Neuronal stem cell (in vitro differentiated cells): ENCODE measurements around the gene SUGCT.

ENCODE experiments used
- DNase-seq: peaks from one replicate; pipeline ENCODE4 v3.0.0-alpha.2; 2013; ENCODE audit warnings: low spot score
- H2AFZ ChIP-seq: one replicate; pipeline ENCODE4 v1.6.1; 2013; ENCODE audit warnings: mild to moderate bottlenecking, low read length, inconsistent platforms
- H2AK5ac ChIP-seq: 2 replicates; pipeline ENCODE4 v1.6.1; 2013; ENCODE audit warnings: low read depth, mild to moderate bottlenecking, inconsistent platforms, low read length, moderate library complexity, mixed read lengths
- H2BK120ac ChIP-seq: 2 replicates; pipeline ENCODE4 v1.6.1; 2013; ENCODE audit warnings: low read depth, mild to moderate bottlenecking, inconsistent platforms, low read length, moderate library complexity, mixed read lengths
- H2BK12ac ChIP-seq: one replicate; pipeline ENCODE4 v1.6.1; 2013; ENCODE audit warnings: low read length, inconsistent platforms
- H2BK15ac ChIP-seq: 2 replicates; pipeline ENCODE4 v1.6.1; 2013; ENCODE audit warnings: mild to moderate bottlenecking, low read length, inconsistent platforms, mixed read lengths
- H2BK5ac ChIP-seq: one replicate; pipeline ENCODE4 v1.6.1; 2013; ENCODE audit warnings: inconsistent platforms, mild to moderate bottlenecking, low read length, moderate library complexity
- H3K14ac ChIP-seq: one replicate; pipeline ENCODE4 v1.6.1; 2013; ENCODE audit warnings: low read length, inconsistent platforms
- H3K18ac ChIP-seq: 2 replicates; pipeline ENCODE4 v1.6.1; 2013; ENCODE audit warnings: low read length, inconsistent platforms
- H3K23ac ChIP-seq: 2 replicates; pipeline ENCODE4 v1.6.1; 2013; ENCODE audit warnings: low read depth, mild to moderate bottlenecking, mixed read lengths, low read length, inconsistent platforms; ENCODE audit not compliant: poor library complexity
- H3K27ac ChIP-seq: replicated peaks from 3 replicates; pipeline ENCODE4 v1.5.1; 2013; ENCODE audit warnings: low read length, inconsistent platforms
- H3K27me3 ChIP-seq, 3 experiments: 2 replicates each; pipeline ENCODE4 v1.6.1; 2013; ENCODE audit warnings: low read length in 3 of 3, mild to moderate bottlenecking in 2 of 3, inconsistent platforms in 1 of 3, low read depth in 1 of 3, mixed read lengths in 1 of 3, moderate library complexity in 1 of 3; ENCODE audit not compliant: control insufficient read depth in 3 of 3, insufficient read depth in 3 of 3
- H3K36me3 ChIP-seq, 2 donors: replicated peaks in 1 of 2; 2 replicates each; pipeline ENCODE4 v1.6.1; 2013; ENCODE audit warnings: low read length in 2 of 2; ENCODE audit not compliant: control insufficient read depth in 2 of 2, insufficient read depth in 2 of 2
- H3K4ac ChIP-seq: 2 replicates; pipeline ENCODE4 v1.6.1; 2013; ENCODE audit warnings: inconsistent platforms, mild to moderate bottlenecking, low read length, moderate library complexity
- H3K4me1 ChIP-seq, 2 donors: 1 replicate in 1 of 2; 2 replicates in 1 of 2; pipeline ENCODE4 v1.6.1; 2013; ENCODE audit warnings: low read length in 2 of 2, low read depth in 1 of 2; ENCODE audit not compliant: control insufficient read depth in 2 of 2, insufficient read depth in 1 of 2
- H3K4me2 ChIP-seq: one replicate; pipeline ENCODE4 v1.6.1; 2013; ENCODE audit warnings: mild to moderate bottlenecking, low read length, inconsistent platforms; ENCODE audit not compliant: insufficient read depth, poor library complexity, severe bottlenecking
- H3K4me3 ChIP-seq, 2 donors: 2 replicates each; pipeline ENCODE4 v1.5.1; 2013; ENCODE audit warnings: low read length in 2 of 2, mild to moderate bottlenecking in 2 of 2, inconsistent platforms in 1 of 2, moderate library complexity in 1 of 2
- H3K79me1 ChIP-seq: one replicate; pipeline ENCODE4 v1.6.1; 2013; ENCODE audit warnings: low read depth, mild to moderate bottlenecking, inconsistent platforms, low read length, moderate library complexity
- H3K9ac ChIP-seq: one replicate; pipeline ENCODE4 v1.6.1; 2013; ENCODE audit warnings: mild to moderate bottlenecking, low read depth, low read length, inconsistent platforms; ENCODE audit not compliant: poor library complexity
- H3K9me3 ChIP-seq, 2 donors: replicated peaks in 1 of 2; 2 replicates each; pipeline versions ENCODE3 to v1.6.1; 2013; ENCODE audit warnings: low read length in 2 of 2, mild to moderate bottlenecking in 2 of 2, inconsistent platforms in 1 of 2, low read depth in 1 of 2, mixed read lengths in 1 of 2, moderate library complexity in 1 of 2; ENCODE audit not compliant: control insufficient read depth in 2 of 2, insufficient read depth in 1 of 2
- H4K8ac ChIP-seq: one replicate; pipeline ENCODE4 v1.6.1; 2013; ENCODE audit warnings: low read depth, mild to moderate bottlenecking, inconsistent platforms, low read length, moderate library complexity
- H4K91ac ChIP-seq: one replicate; pipeline ENCODE4 v1.6.1; 2013; ENCODE audit warnings: low read length, low read depth, mild to moderate bottlenecking, inconsistent platforms; ENCODE audit not compliant: poor library complexity
- WGBS, 2 donors: extraction: QIAGEN DNeasy Blood & Tissue Kit; methylation state at CpG; one replicate each; pipeline ENCODE4 v1.1.7; 2013; ENCODE audit warnings: missing lambda C conversion rate in 2 of 2, mixed read lengths in 1 of 2; ENCODE audit not compliant: insufficient read length in 2 of 2, insufficient replicate concordance in 1 of 2; ENCODE audit errors: extremely low coverage in 2 of 2; 5-methylcytosine and 5-hydroxymethylcytosine counted together

SUGCT gene

GRCh38 chr7:40331915-40332314 lies 197.1 kb downstream of the SUGCT start:
- H3K4me1 ChIP-seq, result no peaks in the 10 kb centered on the region
- H2BK120ac ChIP-seq, result no peak overlapping the region
- H2AK5ac ChIP-seq, result no peak overlapping the region
- H3K27ac ChIP-seq, result no peak overlapping the region
- H3K18ac ChIP-seq, result no peak overlapping the region
- H3K9ac ChIP-seq, result no peak overlapping the region
- no peak overlapping the region for H3K23ac ChIP-seq
- no CpG with 5 or more reads among the region's 1 CpG for WGBS, 2 donors
- no peak overlapping the region for H3K14ac ChIP-seq
- no peak overlapping the region for H2BK12ac ChIP-seq
- no peak overlapping the region for H2BK5ac ChIP-seq
- no peaks in the 10 kb centered on the region for H3K27me3 ChIP-seq
- H4K91ac ChIP-seq, result no peak overlapping the region
- no peak overlapping the region for H4K8ac ChIP-seq
- H3K9me3 ChIP-seq, result no peaks in the 10 kb centered on the region
- no peak overlapping the region for H2AFZ ChIP-seq
- no peak overlapping the region for H2BK15ac ChIP-seq
- no peaks in the 10 kb centered on the region for H3K79me1 ChIP-seq
- no peak for DNase-seq
- H3K4me2 ChIP-seq, result no peak overlapping the region
- H3K4ac ChIP-seq, result no peak overlapping the region
- no peaks in the 10 kb centered on the region for H3K36me3 ChIP-seq
- H3K4me3 ChIP-seq, result no peak overlapping the region

GRCh38 chr7:40332516-40332915 lies 197.7 kb downstream of the SUGCT start:
- Histone ChIP-seq H2BK120ac (no peak overlapping the region), H4K91ac (no peak overlapping the region), H3K27ac (no peak overlapping the region), H3K9ac (no peak overlapping the region), H3K4me2 (no peak overlapping the region), H3K18ac (no peak overlapping the region), H3K4me1 (no peaks in the 10 kb centered on the region), H2BK5ac (no peak overlapping the region), H3K23ac (no peak overlapping the region), H2BK12ac (no peak overlapping the region), H3K14ac (no peak overlapping the region), H2AFZ (no peak overlapping the region), H2AK5ac (no peak overlapping the region), H3K9me3 (no peaks in the 10 kb centered on the region), H2BK15ac (no peak overlapping the region), H3K36me3 (no peaks in the 10 kb centered on the region), H3K4ac (no peak overlapping the region), H4K8ac (no peak overlapping the region), H3K79me1 (no peaks in the 10 kb centered on the region), H3K4me3 (no peak overlapping the region), H3K27me3 (no peaks in the 10 kb centered on the region)
- DNase-seq, result no peak

- Histone ChIP-seq H2AK5ac (no peak overlapping the region), H3K4ac (no peak overlapping the region), H3K4me1 (no peaks in the 10 kb centered on the region), H3K4me2 (no peak overlapping the region), H4K91ac (no peak overlapping the region), H2AFZ (no peak overlapping the region), H3K18ac (no peak overlapping the region), H3K9me3 (no peaks in the 10 kb centered on the region), H3K36me3 (no peaks in the 10 kb centered on the region), H4K8ac (no peak overlapping the region), H2BK12ac (no peak overlapping the region), H3K14ac (no peak overlapping the region), H3K79me1 (no peaks in the 10 kb centered on the region), H3K27ac (no peak overlapping the region), H3K9ac (no peak overlapping the region), H2BK120ac (no peak overlapping the region), H3K27me3 (no peaks in the 10 kb centered on the region), H2BK15ac (no peak overlapping the region), H2BK5ac (no peak overlapping the region), H3K4me3 (no peak overlapping the region), H3K23ac (no peak overlapping the region)
- DNase-seq, result no peak
These were observed 207.0 kb downstream of the SUGCT start for GRCh38 chr7:40341836-40342235.

GRCh38 chr7:40346554-40346953 lies 211.7 kb downstream of the SUGCT start:
- Histone ChIP-seq H2BK120ac (no peak overlapping the region), H2BK12ac (no peak overlapping the region), H3K4ac (no peak overlapping the region), H3K4me1 (no peaks in the 10 kb centered on the region), H2AK5ac (no peak overlapping the region), H3K9me3 (no peaks in the 10 kb centered on the region), H3K4me2 (no peak overlapping the region), H2BK15ac (no peak overlapping the region), H3K23ac (no peak overlapping the region), H3K18ac (no peak overlapping the region), H2AFZ (no peak overlapping the region), H3K9ac (no peak overlapping the region), H3K79me1 (no peaks in the 10 kb centered on the region), H3K27ac (no peak overlapping the region), H4K91ac (no peak overlapping the region), H3K14ac (no peak overlapping the region), H3K36me3 (no peaks in the 10 kb centered on the region), H4K8ac (no peak overlapping the region), H3K4me3 (no peak overlapping the region), H3K27me3 (no peaks in the 10 kb centered on the region), H2BK5ac (no peak overlapping the region)
- WGBS, 2 donors, result no CpG with 5 or more reads among the region's 5 CpGs
- DNase-seq, result no peak
